ENCODE data around the gene PSMG4. TPM values are rescaled to one million over a fixed set of nuclear protein-coding genes. Genes with fewer than 3 reads are reported as not detected.

PSMG4 gene
- total and polyA plus RNA-seq, 10 of the 15 experiments (the other 5 are each of a cell fraction or from before 2014, with no cell fraction given): 7.1 to 62.6 (median 29.8) TPM

GRCh38 chr6:3293271-3294155 lies 34.8 kb downstream of the PSMG4 start:
- no peak overlapping the region for H3K4me3 ChIP-seq
- POLR2A ChIA-PET: no interaction called here

More at GRCh38 chr6:3293271-3294155, 34.8 kb downstream of the PSMG4 start:
- H3K79me2 ChIP-seq (ENCODE audit: control insufficient read depth, insufficient read depth, low read length): no peaks in the 10 kb centered on the region
- H4K20me1 ChIP-seq (ENCODE audit: control insufficient read depth, insufficient read depth): no peaks in the 10 kb centered on the region
- TF ChIP-seq, protein P1, sequence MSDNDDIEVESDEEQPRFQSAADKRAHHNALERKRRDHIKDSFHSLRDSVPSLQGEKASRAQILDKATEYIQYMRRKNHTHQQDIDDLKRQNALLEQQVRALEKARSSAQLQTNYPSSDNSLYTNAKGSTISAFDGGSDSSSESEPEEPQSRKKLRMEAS (IDR thresholded peaks at IDR 0.05; ENCODE audit: low read depth, low read length): no peak
- TF ChIP-seq MTA2 (IDR thresholded peaks at IDR 0.05; ENCODE audit: low read depth): no peak
- TF ChIP-seq CHD4 (IDR thresholded peaks at IDR 0.05): no peak
- no peak for TF ChIP-seq KDM1A (IDR thresholded peaks at IDR 0.05; ENCODE audit: borderline replicate concordance)
- no peak for TF ChIP-seq STAT3 (IDR thresholded peaks at IDR 0.05; ENCODE audit: low read depth, low read length)
- no peak for TF ChIP-seq ZBTB33 (IDR thresholded peaks at IDR 0.05)
- no peak for TF ChIP-seq PRDM15 (CRISPR knock-in tag; IDR thresholded peaks at IDR 0.05)
- TF ChIP-seq BCL3 (IDR thresholded peaks at IDR 0.05; ENCODE audit: borderline replicate concordance, insufficient read depth, low read depth, low read length, poor library complexity, severe bottlenecking): no peak
- in situ Hi-C loops (cut with MboI) (no loop called here), intact Hi-C loops (cut with micrococcal nuclease; ENCODE audit: unreplicated experiment) (no loop called here)
- ChIA-PET CTCF (no interaction called here), SMC1A (ENCODE audit: uncharacterized antibody, unreplicated experiment) (no interaction called here), RAD21 (ENCODE audit: unreplicated experiment) (no interaction called here)
- H3K27ac ChIP-seq (ENCODE audit: control insufficient read depth, insufficient read depth): no peak overlapping the region
- DNase-seq (ENCODE audit: low read depth, low spot score): no peak
- ATAC-seq: no peak
- no peak for FAIRE-seq
- no peaks in the 10 kb centered on the region for H3K9me3 ChIP-seq (replicated peaks; ENCODE audit: control insufficient read depth, insufficient read depth, low read length)
- no peaks in the 10 kb centered on the region for H3K27me3 ChIP-seq (replicated peaks in 1 of 2; ENCODE audit: control insufficient read depth in 2 of 2, insufficient read depth in 2 of 2, low read length in 1 of 2)
- 27% methylated on average over 26 of the region's 26 CpGs for WGBS (ENCODE audit: insufficient coverage, insufficient replicate concordance, low lambda C conversion rate, missing lambda C conversion rate)
- H2AFZ ChIP-seq (ENCODE audit: control insufficient read depth, low read depth, low read length): no peak overlapping the region
- no peaks in the 10 kb centered on the region for H3K4me1 ChIP-seq (ENCODE audit: control insufficient read depth, insufficient read depth, low read length)
- no peaks in the 10 kb centered on the region for H3K36me3 ChIP-seq (ENCODE audit: control insufficient read depth in 2 of 2, insufficient read depth in 2 of 2, low read length in 1 of 2)
- no peak overlapping the region for H3K4me2 ChIP-seq (ENCODE audit: control insufficient read depth, insufficient read depth)
- no TSS peak for BruUV-seq (replicated peaks)
- H3K9ac ChIP-seq (ENCODE audit: control insufficient read depth, insufficient read depth, low read length): no peak overlapping the region

Measured in GM12878 (cell line).